Stimulated activated CD8-positive, alpha-beta memory T cell treated with anti-CD3 and anti-CD28 coated beads, Interleukin-15, amount 100 ng/mL, for 4 hours (primary cell): ENCODE results near the gene IDH3G.
A peak's percentile ranks its signal among the peaks of the same experiment; 100 is the strongest.

ENCODE experiments used
- DNase-seq, 2 donors: peaks; one replicate each; pipeline ENCODE4 v3.0.0-alpha.2; 2020; ENCODE audit warnings: low read depth in 2 of 2

Gene IDH3G

GRCh38 chrX:153773741-153774575, 20.2 kb downstream of the IDH3G start:
- no peak for DNase-seq

DNA sequence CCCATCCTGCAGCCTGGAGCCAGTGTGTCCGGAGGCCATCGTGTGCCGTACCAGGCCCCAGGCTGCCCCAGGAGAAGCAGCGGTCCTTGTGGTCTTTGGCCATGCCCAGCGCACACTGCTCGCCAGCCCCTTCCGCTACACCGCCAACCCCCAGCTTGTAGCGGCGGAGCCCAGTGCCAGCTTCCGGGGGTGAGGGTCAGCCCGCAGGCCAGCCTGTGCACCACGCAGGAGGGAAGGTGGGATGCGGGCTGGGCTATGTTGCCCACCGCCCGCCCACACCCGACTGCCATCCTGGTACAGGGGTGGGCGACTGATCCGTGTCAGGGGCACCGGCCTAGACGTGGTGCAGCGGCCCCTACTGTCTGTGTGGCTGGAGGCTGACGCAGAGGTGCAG, 21.0 kb downstream of the IDH3G start:
- DNase-seq = no peak

- DNase-seq = no peak
Observed at GRCh38 chrX:153772316-153773217, 21.6 kb downstream of the IDH3G start.

GRCh38 chrX:153771415-153772315, 22.5 kb downstream of the IDH3G start:
- DNase-seq = no peak

GRCh38 chrX:153770601-153771414, 23.4 kb downstream of the IDH3G start:
- DNase-seq = no peak

DNA sequence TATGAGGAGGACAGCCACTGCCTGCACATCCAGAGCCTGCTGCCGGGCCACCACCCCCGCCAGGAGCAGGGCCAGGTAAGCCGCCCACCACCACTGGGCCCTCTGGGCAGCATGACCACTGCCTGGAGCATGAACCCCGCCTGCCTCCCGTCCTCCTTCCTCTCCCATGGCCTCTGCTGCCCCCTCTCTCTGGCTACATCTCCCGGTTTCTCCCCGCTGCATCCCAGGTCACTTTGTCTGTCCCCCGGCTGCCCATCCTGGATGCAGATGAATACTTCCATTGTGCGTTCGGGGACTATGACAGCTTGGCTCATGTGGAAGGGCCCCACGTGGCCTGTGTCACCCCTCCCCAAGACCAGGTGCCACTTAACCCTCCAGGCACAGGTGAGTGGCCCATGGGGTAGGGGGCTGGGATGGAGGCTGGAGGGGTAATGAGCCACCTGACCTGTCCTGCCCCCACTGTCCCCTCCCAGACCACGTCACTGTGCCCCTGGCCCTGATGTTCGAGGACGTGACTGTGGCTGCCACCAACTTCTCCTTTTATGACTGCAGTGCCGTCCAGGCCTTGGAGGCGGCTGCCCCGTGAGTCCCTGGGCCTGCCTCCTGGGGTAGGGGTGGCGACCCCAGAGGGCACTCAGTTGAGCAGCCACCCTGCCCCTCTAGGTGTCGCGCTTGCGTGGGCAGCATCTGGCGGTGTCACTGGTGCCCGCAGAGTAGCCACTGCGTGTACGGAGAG, 24.1 kb downstream of the IDH3G start:
- DNase-seq = no peak

GRCh38 chrX:153769158-153769864, 24.9 kb downstream of the IDH3G start:
- no peak for DNase-seq

GRCh38 chrX:153768311-153769157, 25.6 kb downstream of the IDH3G start:
- no peak for DNase-seq

DNA sequence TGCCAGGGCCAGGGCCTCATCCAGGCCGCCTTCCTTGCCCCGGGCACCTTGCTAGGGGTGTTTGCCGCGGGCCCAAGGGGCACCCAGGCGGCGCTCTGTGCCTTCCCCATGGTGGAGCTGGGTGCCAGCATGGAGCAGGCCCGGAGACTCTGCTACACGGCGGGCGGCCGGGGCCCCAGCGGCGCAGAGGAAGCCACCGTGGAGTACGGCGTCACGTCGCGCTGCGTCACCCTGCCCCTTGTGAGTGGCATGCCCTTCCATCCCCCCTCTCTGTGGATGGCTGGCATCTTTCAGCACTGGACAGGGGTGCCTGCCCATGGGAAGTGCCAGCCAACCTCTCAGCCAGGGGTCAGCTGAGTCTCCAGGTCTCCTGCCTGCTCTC, 26.5 kb downstream of the IDH3G start:
- DNase-seq = no peak

DNA sequence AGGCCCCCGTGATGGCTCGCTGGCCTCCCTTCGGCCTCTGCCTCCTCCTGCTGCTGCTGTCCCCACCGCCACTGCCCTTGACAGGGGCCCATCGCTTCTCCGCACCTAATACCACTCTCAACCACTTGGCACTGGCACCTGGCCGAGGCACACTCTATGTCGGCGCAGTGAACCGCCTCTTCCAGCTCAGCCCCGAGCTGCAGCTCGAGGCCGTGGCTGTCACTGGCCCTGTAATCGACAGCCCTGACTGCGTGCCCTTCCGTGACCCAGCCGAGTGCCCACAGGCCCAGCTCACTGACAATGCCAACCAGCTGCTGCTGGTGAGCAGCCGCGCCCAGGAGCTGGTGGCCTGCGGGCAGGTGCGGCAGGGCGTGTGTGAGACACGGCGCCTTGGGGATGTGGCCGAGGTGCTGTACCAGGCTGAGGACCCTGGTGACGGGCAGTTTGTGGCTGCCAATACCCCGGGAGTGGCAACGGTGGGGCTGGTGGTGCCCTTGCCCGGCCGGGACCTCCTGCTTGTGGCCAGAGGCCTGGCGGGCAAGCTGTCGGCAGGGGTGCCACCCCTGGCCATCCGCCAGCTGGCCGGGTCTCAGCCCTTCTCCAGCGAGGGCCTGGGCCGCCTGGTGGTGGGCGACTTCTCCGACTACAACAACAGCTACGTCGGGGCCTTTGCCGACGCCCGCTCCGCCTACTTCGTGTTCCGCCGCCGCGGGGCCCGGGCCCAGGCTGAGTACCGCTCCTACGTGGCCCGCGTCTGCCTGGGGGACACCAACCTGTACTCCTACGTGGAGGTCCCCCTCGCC, 27.1 kb downstream of the IDH3G start:
- no peak for DNase-seq

- peak; percentile 18 to 24 for DNase-seq
Observed at GRCh38 chrX:153766098-153766817, 27.9 kb downstream of the IDH3G start.

GRCh38 chrX:153765138-153766079, 28.8 kb downstream of the IDH3G start:
- no peak for DNase-seq

GRCh38 chrX:153764786-153765137, 29.4 kb downstream of the IDH3G start:
- DNase-seq = no peak

- DNase-seq = peak; percentile 35 to 42
Observed at GRCh38 chrX:153763989-153764755, 30.0 kb downstream of the IDH3G start, which contains the start of gene PLXNB3. PLXNB3 (plus strand) TSS chrX:153764249; CDS start chrX:153765536, 1,287 bp downstream.

GRCh38 chrX:153763298-153763932, 30.8 kb downstream of the IDH3G start:
- no peak for DNase-seq
